IMR-90 (cell line): ENCODE results near the gene NTMT1. TPM values are rescaled to one million over a fixed set of nuclear protein-coding genes. Genes with fewer than 3 reads are reported as not detected.

Experiments
- ATAC-seq: fragments of 200-7000 bp; cut with Tn5 transposase; 2 replicates; pipeline ENCODE4 v1.9.1; 2020; ENCODE audit warnings: low read depth, mild to moderate bottlenecking, moderate library complexity
- BruUV-seq: library from RNA; stranded (reverse); fragments of 400-500 nt; replicated peaks from 2 replicates; lab custom pipeline; 2021; lab: Mats Ljungman, UMichigan
- CTCF ChIA-PET: fragments of 300-600 bp; formaldehyde crosslinking; extraction: SDS; loops from one replicate; lab custom pipeline; 2021; ENCODE audit warnings: antibody characterized with exemption; lab: Yijun Ruan, JAX
- POLR2A ChIA-PET: fragments of 300-600 bp; sonication (Branson Sonifier 250); formaldehyde crosslinking; loops from one replicate; lab custom pipeline; 2022; ENCODE audit warnings: antibody characterized with exemption; ENCODE audit not compliant: unreplicated experiment; lab: Charles Lee
- DNase-seq: peaks from one replicate; pipeline ENCODE4 v3.0.0; 2013
- H2AFZ ChIP-seq: replicated peaks from 2 replicates; pipeline ENCODE3; 2013; ENCODE audit warnings: low read length, mild to moderate bottlenecking; ENCODE audit not compliant: poor library complexity
- H2AK5ac ChIP-seq: 2 replicates; pipeline ENCODE4 v1.6.1; 2013; ENCODE audit warnings: low read depth, low read length, inconsistent platforms
- H2AK9ac ChIP-seq: replicated peaks from 2 replicates; pipeline ENCODE3; 2013; ENCODE audit warnings: mild to moderate bottlenecking, low read depth, low read length, moderate library complexity; ENCODE audit not compliant: poor library complexity
- H2BK120ac ChIP-seq: 2 replicates; pipeline ENCODE4 v1.6.1; 2013; ENCODE audit warnings: low read depth, low read length, inconsistent platforms
- H2BK15ac ChIP-seq: 3 replicates; pipeline ENCODE4 v1.6.1; 2013; ENCODE audit warnings: low read depth, low read length, inconsistent platforms
- H2BK20ac ChIP-seq: 2 replicates; pipeline ENCODE4 v1.6.1; 2013; ENCODE audit warnings: low read depth, mild to moderate bottlenecking, inconsistent platforms, low read length, moderate library complexity
- H2BK5ac ChIP-seq: 2 replicates; pipeline ENCODE4 v1.6.1; 2013; ENCODE audit warnings: mild to moderate bottlenecking, low read depth, low read length, inconsistent platforms; ENCODE audit not compliant: poor library complexity, severe bottlenecking
- H3K14ac ChIP-seq: replicated peaks from 2 replicates; pipeline ENCODE4 v1.6.1; 2013; ENCODE audit warnings: low read depth, low read length, inconsistent platforms
- H3K18ac ChIP-seq: 2 replicates; pipeline ENCODE4 v1.6.1; 2013; ENCODE audit warnings: low read depth, low read length, control low read depth
- H3K23ac ChIP-seq: 2 replicates; pipeline ENCODE4 v1.6.1; 2013; ENCODE audit warnings: low read depth, low read length, inconsistent platforms
- H3K27ac ChIP-seq: 2 replicates; pipeline ENCODE4 v1.5.1; 2013; ENCODE audit warnings: mild to moderate bottlenecking, control low read depth, low read length; ENCODE audit not compliant: insufficient read depth
- H3K27me3 ChIP-seq: 2 replicates; pipeline ENCODE4 v1.6.1; 2013; ENCODE audit warnings: low read length; ENCODE audit not compliant: control insufficient read depth, insufficient read depth
- H3K36me3 ChIP-seq: 2 replicates; pipeline ENCODE4 v1.6.1; 2013; ENCODE audit warnings: low read length, mixed read lengths; ENCODE audit not compliant: control insufficient read depth, insufficient read depth
- H3K4ac ChIP-seq: 2 replicates; pipeline ENCODE4 v1.6.1; 2013; ENCODE audit warnings: low read depth, low read length, inconsistent platforms
- H3K4me1 ChIP-seq: 2 replicates; pipeline ENCODE4 v1.6.1; 2013; ENCODE audit warnings: low read length, mixed read lengths; ENCODE audit not compliant: control insufficient read depth, insufficient read depth
- H3K4me2 ChIP-seq: 2 replicates; pipeline ENCODE4 v1.6.1; 2013; ENCODE audit warnings: low read depth, mild to moderate bottlenecking, control low read depth, low read length, moderate library complexity
- H3K4me3 ChIP-seq: 2 replicates; pipeline ENCODE4 v1.5.1; 2013; ENCODE audit warnings: low read depth, mild to moderate bottlenecking, control low read depth, low read length, moderate library complexity; ENCODE audit not compliant: insufficient read depth
- H3K56ac ChIP-seq: 2 replicates; pipeline ENCODE4 v1.6.1; 2013; ENCODE audit warnings: low read length, inconsistent platforms; ENCODE audit not compliant: insufficient read depth; ENCODE audit errors: extremely low read depth
- H3K79me1 ChIP-seq, 2 experiments: 2 replicates each; pipeline ENCODE4 v1.6.1; 2013; ENCODE audit warnings: low read length in 2 of 2, inconsistent platforms in 1 of 2, low read depth in 1 of 2
- H3K9ac ChIP-seq: 2 replicates; pipeline ENCODE4 v1.6.1; 2013; ENCODE audit warnings: low read depth, low read length, control low read depth
- H3K9me1 ChIP-seq: 2 replicates; pipeline ENCODE4 v1.6.1; 2013; ENCODE audit warnings: low read length, inconsistent platforms; ENCODE audit not compliant: insufficient read depth
- H3K9me3 ChIP-seq: 2 replicates; pipeline ENCODE4 v1.6.1; 2013; ENCODE audit warnings: low read length; ENCODE audit not compliant: control insufficient read depth, insufficient read depth
- H4K20me1 ChIP-seq: 2 replicates; pipeline ENCODE4 v1.6.1; 2013; ENCODE audit warnings: low read length, inconsistent platforms; ENCODE audit not compliant: insufficient read depth
- H4K5ac ChIP-seq: 2 replicates; pipeline ENCODE4 v1.6.1; 2013; ENCODE audit warnings: mild to moderate bottlenecking, low read depth, low read length, control low read depth
- H4K8ac ChIP-seq, 2 experiments: 2 replicates each; pipeline ENCODE4 v1.6.1; 2013; ENCODE audit warnings: low read depth in 2 of 2, low read length in 2 of 2, control low read depth in 1 of 2, inconsistent platforms in 1 of 2
- H4K91ac ChIP-seq: 2 replicates; pipeline ENCODE4 v1.6.1; 2013; ENCODE audit warnings: low read depth, low read length, inconsistent platforms; ENCODE audit not compliant: insufficient read depth
- BHLHE40 ChIP-seq: fragments of 150-350 bp; IDR thresholded peaks from 2 replicates; pipeline ENCODE4 v1.6.1; 2016; ENCODE audit warnings: mild to moderate bottlenecking, low read depth, low read length
- CEBPB ChIP-seq: IDR thresholded peaks from 2 replicates; pipeline ENCODE4 v1.6.1; 2012; ENCODE audit warnings: low read depth, low read length, improper control_type of control experiment
- CHD1 ChIP-seq: IDR thresholded peaks from 2 replicates; pipeline ENCODE4 v1.6.1; 2012; ENCODE audit warnings: low read depth, low read length, improper control_type of control experiment
- FOS ChIP-seq: fragments of 150-350 bp; IDR thresholded peaks from 2 replicates; pipeline ENCODE4 v1.6.1; 2016; ENCODE audit warnings: low read depth, low read length
- MAFK ChIP-seq: IDR thresholded peaks from 2 replicates; pipeline ENCODE4 v1.6.1; 2012; ENCODE audit warnings: low read depth, low read length, improper control_type of control experiment
- MXI1 ChIP-seq: IDR thresholded peaks from 2 replicates; pipeline ENCODE4 v1.6.1; 2012; ENCODE audit warnings: low read depth, mild to moderate bottlenecking, low read length, moderate library complexity, borderline replicate concordance
- NFE2L2 ChIP-seq: fragments of 150-350 bp; IDR thresholded peaks from 2 replicates; pipeline ENCODE4 v1.6.1; 2016; ENCODE audit warnings: low read depth, mild to moderate bottlenecking, low read length
- POLR2A ChIP-seq: IDR thresholded peaks from 2 replicates; pipeline ENCODE4 v1.6.1; 2012; ENCODE audit warnings: mild to moderate bottlenecking, low read depth, low read length
- RAD21 ChIP-seq: IDR thresholded peaks from 2 replicates; pipeline ENCODE4 v1.6.1; 2012; ENCODE audit warnings: low read length, improper control_type of control experiment
- RCOR1 ChIP-seq: IDR thresholded peaks from 2 replicates; pipeline ENCODE4 v1.6.1; 2012; ENCODE audit warnings: mild to moderate bottlenecking, low read length, improper control_type of control experiment; ENCODE audit not compliant: insufficient replicate concordance
- RFX5 ChIP-seq: IDR thresholded peaks from 2 replicates; pipeline ENCODE4 v1.8.0; 2012; ENCODE audit warnings: low read depth, mild to moderate bottlenecking, low read length, moderate library complexity
- SMC3 ChIP-seq: fragments of 150-350 bp; IDR thresholded peaks from 2 replicates; pipeline ENCODE4 v1.6.1; 2016; ENCODE audit warnings: low read depth, mild to moderate bottlenecking, antibody characterized with exemption, low read length, moderate library complexity
- WGBS, 2 experiments: methylation state at CpG; one replicate each; pipeline versions ENCODE4 v1.1.5 to v1.1.7; 2013; ENCODE audit warnings: missing lambda C conversion rate in 2 of 2; ENCODE audit not compliant: insufficient read length in 1 of 2; ENCODE audit errors: extremely low coverage in 2 of 2; 5-methylcytosine and 5-hydroxymethylcytosine counted together
- dilution Hi-C: fragments of 300-500 bp; cut with HindIII; formaldehyde crosslinking; loops from one replicate; pipeline ENCODE4 v1.14.3; 2018; ENCODE audit warnings: low sequenced_read_pairs; ENCODE audit not compliant: unreplicated experiment
- in situ Hi-C: fragments of 300-500 bp; cut with MboI; formaldehyde crosslinking; loops from 3 replicates; pipeline ENCODE4 v1.14.3; 2019; ENCODE audit warnings: low sequenced_read_pairs, inconsistent platforms, mixed read lengths
- intact Hi-C: fragments of 100-400 bp; cut with micrococcal nuclease; formaldehyde crosslinking; loops from 2 replicates; pipeline ENCODE4 v1.10.0; 2022
- polyA plus RNA-seq, 3 experiments: library from polyadenylated mRNA; depleted of rRNA; stranded (reverse); fragments of >200 nt; gene quantifications; 2 replicates each; pipeline ENCODE4 v1.2.3, GENCODE V29; 2012; ENCODE audit warnings: low replicate concordance in 1 of 3
- total RNA-seq: library from RNA; depleted of rRNA; stranded (reverse); fragments of >200 nt; gene quantifications from 2 replicates; pipeline ENCODE4 v1.2.3, GENCODE V29; 2012
- TF ChIP-seq, protein P1 (sequence below): conservative IDR thresholded peaks from 2 replicates; pipeline ENCODE4 v1.5.1; 2012; ENCODE audit warnings: mild to moderate bottlenecking, low read depth, low read length, improper control_type of control experiment
- TF ChIP-seq, protein P2 (sequence below): fragments of 150-350 bp; IDR thresholded peaks from 2 replicates; pipeline ENCODE4 v1.6.1; 2017; ENCODE audit warnings: mild to moderate bottlenecking, antibody characterized with exemption, low read length, low read depth
- TF ChIP-seq, protein P3 (sequence below): fragments of 150-350 bp; IDR thresholded peaks from 2 replicates; pipeline ENCODE4 v1.6.1; 2016; ENCODE audit warnings: low read depth, mild to moderate bottlenecking, low read length, moderate library complexity, borderline replicate concordance

The NTMT1 gene
- total and polyA plus RNA-seq, 2 of the 4 experiments (the other 2 are of a cell fraction), result 68.1 to 88.1 TPM

DNA sequence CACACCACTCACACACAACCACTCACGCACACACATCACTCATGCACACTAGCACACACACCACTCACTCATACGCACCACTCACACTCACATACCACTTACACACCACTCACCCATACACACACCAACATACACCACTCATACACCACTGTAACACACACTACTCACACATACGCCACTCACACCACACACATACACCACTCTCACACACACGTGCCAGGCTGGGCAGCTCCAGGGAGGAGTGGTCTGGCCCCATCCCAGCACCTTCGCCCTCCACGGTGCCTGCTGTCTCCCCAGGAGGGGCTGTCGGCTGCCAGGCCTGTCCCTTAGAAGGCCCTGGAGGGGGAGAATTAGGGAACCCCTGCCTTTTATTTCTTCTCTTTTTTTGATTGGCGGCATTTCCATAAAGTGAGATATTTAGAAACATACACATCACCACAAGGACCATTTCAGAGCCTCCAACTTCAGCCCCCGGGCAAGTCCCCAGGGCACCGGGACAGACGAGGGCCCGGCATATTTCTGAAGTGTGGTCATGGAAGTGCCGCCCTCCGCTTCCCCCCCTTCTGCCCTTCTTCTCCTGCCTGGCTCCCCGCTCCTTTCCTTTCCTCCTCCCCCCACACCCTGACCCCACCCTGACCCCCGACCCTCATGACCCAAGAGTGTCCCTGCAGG is 22.3 kb downstream of the NTMT1 start:
- no peak overlapping the region for H3K4me2 ChIP-seq
- no peak for DNase-seq
- peak overlapping the region; percentile 76 for H2AK9ac ChIP-seq
- ATAC-seq, result peak; percentile 40
- H2AK5ac ChIP-seq, result peak overlapping the region; percentile 99
- in situ Hi-C loops, result no loop called here
- 0 out of 2 replicates have a peak overlapping the region, but pooled peaks have one; percentile 24 for H4K5ac ChIP-seq
- 95 to 100% methylated on average over 2 to 4 of the region's 16 CpGs for WGBS, 2 experiments
- H3K9me3 ChIP-seq, result no peaks in the 10 kb centered on the region
- H4K91ac ChIP-seq, result peak overlapping the region; percentile 41
- H3K4me1 ChIP-seq, result peaks cover 6% of the 10 kb centered on the region; the same call in 1 of the 2 replicates
- H3K9ac ChIP-seq, result no peak overlapping the region
- peak overlapping the region; percentile 57; the same call in 2 of the 3 replicates for H2BK15ac ChIP-seq
- peak overlapping the region; percentile 31; the same call in 1 of the 2 replicates for H3K23ac ChIP-seq
- peak overlapping the region; percentile 19; the same call in 1 of the 2 replicates for H2BK120ac ChIP-seq
- H3K79me1 ChIP-seq, result peaks cover 0 to 6% of the 10 kb centered on the region in 2 experiments; a peak in 1 of 4 replicates
- intact Hi-C loops, result no loop called here
- 0 out of 2 replicates have a peak overlapping the region, but pooled peaks have one; percentile 25 for H3K14ac ChIP-seq
- no peak overlapping the region; a peak in 1 of 4 replicates for H4K8ac ChIP-seq
- no peak overlapping the region for H3K56ac ChIP-seq
- BruUV-seq, result no TSS peak
- dilution Hi-C loops, result no loop called here
- no peak overlapping the region; the same call in 1 of the 2 replicates for H3K27ac ChIP-seq
- no peaks in the 10 kb centered on the region for H3K27me3 ChIP-seq
- H3K18ac ChIP-seq, result no peak overlapping the region
- H2BK5ac ChIP-seq, result peak overlapping the region; percentile 71
- H2AFZ ChIP-seq, result no peak overlapping the region
- no peaks in the 10 kb centered on the region for H4K20me1 ChIP-seq
- H3K9me1 ChIP-seq, result peaks cover 6% of the 10 kb centered on the region
- peak overlapping the region; percentile 72 for H3K4ac ChIP-seq
- H3K36me3 ChIP-seq, result no peaks in the 10 kb centered on the region
- H2BK20ac ChIP-seq, result peak overlapping the region; percentile 82
- no peak overlapping the region for H3K4me3 ChIP-seq
- ChIA-PET CTCF (no interaction called here), POLR2A (no interaction called here)
- TF ChIP-seq MXI1, result no peak
- TF ChIP-seq NFE2L2, result no peak
- no peak for TF ChIP-seq RAD21
- TF ChIP-seq, protein P1, sequence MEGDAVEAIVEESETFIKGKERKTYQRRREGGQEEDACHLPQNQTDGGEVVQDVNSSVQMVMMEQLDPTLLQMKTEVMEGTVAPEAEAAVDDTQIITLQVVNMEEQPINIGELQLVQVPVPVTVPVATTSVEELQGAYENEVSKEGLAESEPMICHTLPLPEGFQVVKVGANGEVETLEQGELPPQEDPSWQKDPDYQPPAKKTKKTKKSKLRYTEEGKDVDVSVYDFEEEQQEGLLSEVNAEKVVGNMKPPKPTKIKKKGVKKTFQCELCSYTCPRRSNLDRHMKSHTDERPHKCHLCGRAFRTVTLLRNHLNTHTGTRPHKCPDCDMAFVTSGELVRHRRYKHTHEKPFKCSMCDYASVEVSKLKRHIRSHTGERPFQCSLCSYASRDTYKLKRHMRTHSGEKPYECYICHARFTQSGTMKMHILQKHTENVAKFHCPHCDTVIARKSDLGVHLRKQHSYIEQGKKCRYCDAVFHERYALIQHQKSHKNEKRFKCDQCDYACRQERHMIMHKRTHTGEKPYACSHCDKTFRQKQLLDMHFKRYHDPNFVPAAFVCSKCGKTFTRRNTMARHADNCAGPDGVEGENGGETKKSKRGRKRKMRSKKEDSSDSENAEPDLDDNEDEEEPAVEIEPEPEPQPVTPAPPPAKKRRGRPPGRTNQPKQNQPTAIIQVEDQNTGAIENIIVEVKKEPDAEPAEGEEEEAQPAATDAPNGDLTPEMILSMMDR, result no peak
- no peak for TF ChIP-seq FOS
- no peak for TF ChIP-seq RFX5
- TF ChIP-seq MAFK, result no peak
- TF ChIP-seq, protein P2, sequence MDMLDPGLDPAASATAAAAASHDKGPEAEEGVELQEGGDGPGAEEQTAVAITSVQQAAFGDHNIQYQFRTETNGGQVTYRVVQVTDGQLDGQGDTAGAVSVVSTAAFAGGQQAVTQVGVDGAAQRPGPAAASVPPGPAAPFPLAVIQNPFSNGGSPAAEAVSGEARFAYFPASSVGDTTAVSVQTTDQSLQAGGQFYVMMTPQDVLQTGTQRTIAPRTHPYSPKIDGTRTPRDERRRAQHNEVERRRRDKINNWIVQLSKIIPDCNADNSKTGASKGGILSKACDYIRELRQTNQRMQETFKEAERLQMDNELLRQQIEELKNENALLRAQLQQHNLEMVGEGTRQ, result no peak
- no peak for TF ChIP-seq CHD1
- no peak for TF ChIP-seq RCOR1
- TF ChIP-seq POLR2A, result no peak
- TF ChIP-seq, protein P3, sequence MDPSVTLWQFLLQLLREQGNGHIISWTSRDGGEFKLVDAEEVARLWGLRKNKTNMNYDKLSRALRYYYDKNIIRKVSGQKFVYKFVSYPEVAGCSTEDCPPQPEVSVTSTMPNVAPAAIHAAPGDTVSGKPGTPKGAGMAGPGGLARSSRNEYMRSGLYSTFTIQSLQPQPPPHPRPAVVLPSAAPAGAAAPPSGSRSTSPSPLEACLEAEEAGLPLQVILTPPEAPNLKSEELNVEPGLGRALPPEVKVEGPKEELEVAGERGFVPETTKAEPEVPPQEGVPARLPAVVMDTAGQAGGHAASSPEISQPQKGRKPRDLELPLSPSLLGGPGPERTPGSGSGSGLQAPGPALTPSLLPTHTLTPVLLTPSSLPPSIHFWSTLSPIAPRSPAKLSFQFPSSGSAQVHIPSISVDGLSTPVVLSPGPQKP, result no peak
- TF ChIP-seq SMC3, result no peak
- no peak for TF ChIP-seq CEBPB
- no peak for TF ChIP-seq BHLHE40
